Endothelial cell of hepatic sinusoid (primary cell): ENCODE results near the gene RSPH10B.
"Not testable (repeated sequence)": the region's sequence is repeated elsewhere in the genome, so short reads cannot be mapped to it uniquely, and the experiment has no call there.

Experiments used
- in situ Hi-C: cut with HindIII; loops from 2 replicates; pipeline ENCODE4 v1.10.0; 2017; ENCODE audit warnings: low sequenced_read_pairs

RSPH10B gene

GRCh38 chr7:5970347-5970911, at the start of gene RSPH10B:
Gene RSPH10B (minus strand): TSS chr7:5970689. CDS start chr7:5967116, 3,573 bp downstream.
- in situ Hi-C loops = not testable (repeated sequence)

DNA sequence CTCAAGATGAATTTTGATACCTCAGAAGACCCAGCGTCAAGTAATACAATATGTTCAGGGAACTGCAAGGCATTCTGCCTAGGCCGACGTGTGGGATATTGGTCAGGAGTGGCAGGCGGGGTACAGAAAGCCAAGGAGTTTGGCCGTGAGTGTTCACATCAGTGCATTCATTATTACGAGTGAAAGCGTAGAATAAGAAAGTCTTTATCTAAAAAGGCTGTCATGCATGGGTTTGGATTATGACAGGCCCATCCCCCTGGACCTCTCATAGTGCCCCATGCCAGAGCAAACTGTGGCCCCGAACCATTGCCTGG, 46.1 kb upstream of the RSPH10B start:
- in situ Hi-C loops = no loop called here

DNA sequence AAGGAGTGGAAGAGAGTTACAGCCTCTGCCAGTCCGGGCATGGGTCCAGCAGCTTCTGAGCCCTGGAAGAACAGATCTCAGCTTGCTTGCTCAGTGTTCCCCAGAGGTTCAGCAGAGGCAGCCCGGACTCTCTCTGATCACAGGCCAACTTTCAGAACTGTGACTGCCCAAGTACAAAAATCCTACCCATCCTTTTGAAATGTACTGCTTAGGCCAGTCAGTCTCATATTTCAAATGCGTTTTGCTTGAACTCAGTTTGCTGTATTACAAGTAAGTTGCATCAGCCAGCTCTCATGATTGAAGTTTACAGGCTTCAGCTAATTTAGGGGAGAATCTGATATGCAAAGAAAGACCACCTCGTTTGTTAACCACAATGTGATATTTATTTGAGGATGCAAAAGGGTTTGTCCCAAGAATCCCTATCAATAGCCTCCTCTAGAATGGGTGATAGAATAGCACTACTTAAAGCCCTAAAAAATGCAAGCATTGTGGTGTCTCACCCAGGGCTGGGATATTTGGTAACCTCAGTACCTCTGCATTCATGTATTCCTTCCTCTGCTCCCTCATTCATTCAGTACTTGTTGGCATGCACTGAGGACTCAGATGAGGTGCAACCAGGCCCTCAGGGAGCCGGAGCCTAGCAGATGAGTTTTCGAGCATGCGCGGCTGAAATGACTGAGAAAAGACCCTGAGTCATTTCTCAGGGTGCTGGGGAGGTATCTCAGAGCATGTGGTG, 45.6 kb upstream of the RSPH10B start:
- in situ Hi-C loops = no loop called here

- in situ Hi-C loops = no loop called here
Observed at GRCh38 chr7:6012355-6013104, 42.0 kb upstream of the RSPH10B start.

DNA sequence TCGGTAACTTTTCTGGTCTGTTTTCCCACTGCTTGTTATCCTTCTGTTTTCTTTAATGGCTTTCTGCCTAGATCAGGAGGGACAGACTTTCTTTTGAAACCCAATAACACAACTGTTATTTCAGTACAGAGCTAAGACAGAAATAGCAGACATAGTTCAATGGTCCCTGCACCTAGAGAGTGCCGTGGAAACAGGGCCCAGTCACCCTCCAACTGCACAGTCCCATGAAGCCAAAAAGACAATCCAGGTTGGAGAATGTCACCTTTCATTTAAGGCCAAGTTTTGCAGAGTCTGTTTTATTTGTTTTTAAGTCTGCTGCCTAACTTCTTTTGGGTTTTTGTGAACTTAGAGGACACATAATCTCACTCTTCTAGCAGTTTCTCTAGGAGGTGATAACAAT, 41.1 kb upstream of the RSPH10B start:
- in situ Hi-C loops = no loop called here

DNA sequence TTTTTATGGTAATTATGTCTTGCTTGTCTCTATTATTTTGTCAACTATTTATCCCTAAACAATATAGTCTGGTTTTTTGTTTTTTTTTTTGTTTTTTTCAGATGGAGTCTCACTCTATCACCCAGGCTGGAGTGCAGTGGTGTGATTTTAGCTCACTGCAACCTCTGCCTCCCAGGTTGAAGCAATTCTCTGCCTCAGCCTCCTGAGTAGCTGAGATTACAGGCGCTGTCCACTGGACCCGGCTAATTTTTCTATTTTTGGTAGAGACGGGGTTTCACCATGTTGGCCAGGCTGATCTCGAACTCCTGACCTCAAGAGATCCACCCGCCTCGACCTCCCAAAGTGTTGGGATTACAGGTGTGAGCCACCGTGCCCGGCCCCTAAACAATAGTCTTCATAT, 39.9 kb upstream of the RSPH10B start:
- in situ Hi-C loops = not testable (repeated sequence)

- in situ Hi-C loops = no loop called here
Observed at GRCh38 chr7:6008668-6009611, 38.5 kb upstream of the RSPH10B start, which contains the start of the genes AIMP2 and PMS2. Gene AIMP2 (plus strand): TSS chr7:6009272. CDS start chr7:6009364, 92 bp downstream. Gene PMS2 (minus strand): TSS chr7:6009049. CDS start chr7:6009019, 30 bp downstream.

- in situ Hi-C loops = not testable (repeated sequence)
Observed at GRCh38 chr7:6007835-6008590, 37.5 kb upstream of the RSPH10B start.

DNA sequence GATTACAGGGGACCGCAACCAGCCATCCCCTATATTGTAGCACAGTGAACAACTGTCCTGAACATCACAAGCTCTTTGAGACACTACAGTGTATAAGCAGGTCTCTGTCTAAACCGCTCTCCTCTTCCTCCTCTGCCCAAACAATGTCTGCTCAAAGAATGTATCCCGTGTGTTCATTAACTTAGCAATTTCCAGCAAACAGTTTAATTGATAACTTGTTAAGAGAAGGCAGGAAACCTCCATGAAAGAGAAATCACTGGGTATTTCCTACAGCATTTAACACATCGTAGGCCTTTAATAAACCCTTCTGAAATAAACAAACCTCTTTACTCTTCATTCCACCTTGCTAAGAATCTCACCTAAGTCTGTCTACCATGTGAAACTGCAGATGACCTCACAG, 36.9 kb upstream of the RSPH10B start:
- in situ Hi-C loops = no loop called here

DNA sequence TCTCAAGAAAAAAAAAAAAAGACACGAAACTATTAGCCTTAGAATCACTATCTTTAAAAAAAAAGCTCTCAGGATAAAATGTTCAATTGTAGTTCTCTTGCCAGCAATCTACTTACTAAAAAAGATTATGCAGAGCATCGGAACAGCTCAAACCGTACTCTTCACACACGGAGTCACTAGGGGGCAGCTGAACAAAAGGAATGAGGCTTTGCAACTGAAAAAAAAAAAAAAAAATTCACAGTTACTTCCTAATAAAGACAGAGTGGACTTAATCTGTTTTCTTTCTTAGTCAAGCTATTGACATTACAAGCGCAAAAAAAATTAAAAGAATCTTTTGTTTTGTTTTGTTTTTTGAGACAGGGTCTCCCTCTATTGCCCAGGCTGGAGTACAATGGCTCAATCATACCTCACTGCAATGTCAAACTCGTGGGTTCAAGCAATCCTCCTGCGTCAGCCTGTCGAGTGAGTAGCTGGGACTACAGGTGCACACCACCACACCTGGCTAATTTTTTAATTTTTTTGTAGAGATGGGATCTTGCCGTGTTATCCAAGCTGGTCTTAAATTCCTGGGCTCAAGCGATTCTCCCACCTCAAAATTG, 26.8 kb upstream of the RSPH10B start:
- in situ Hi-C loops = no loop called here

DNA sequence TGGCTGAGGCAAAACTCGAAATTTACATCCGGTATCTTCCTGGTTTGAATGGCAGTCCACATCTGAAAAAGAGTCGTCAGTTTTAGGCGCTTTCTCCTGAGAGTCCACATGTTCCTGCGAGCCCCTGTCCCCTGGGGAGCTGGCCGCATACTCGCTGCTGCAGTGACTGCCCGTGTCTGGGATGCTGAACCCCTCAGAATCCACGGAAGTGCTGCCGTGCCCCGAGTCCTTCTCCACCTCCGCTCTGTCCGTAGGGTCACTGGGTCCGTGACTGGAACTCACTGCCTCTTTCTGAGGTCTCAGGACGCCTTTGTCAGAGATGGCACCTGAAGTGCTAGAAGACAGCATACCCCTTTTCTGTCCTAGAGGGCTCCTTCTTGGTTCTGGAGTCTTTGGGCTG, 16.6 kb upstream of the RSPH10B start:
- in situ Hi-C loops = not testable (repeated sequence)

DNA sequence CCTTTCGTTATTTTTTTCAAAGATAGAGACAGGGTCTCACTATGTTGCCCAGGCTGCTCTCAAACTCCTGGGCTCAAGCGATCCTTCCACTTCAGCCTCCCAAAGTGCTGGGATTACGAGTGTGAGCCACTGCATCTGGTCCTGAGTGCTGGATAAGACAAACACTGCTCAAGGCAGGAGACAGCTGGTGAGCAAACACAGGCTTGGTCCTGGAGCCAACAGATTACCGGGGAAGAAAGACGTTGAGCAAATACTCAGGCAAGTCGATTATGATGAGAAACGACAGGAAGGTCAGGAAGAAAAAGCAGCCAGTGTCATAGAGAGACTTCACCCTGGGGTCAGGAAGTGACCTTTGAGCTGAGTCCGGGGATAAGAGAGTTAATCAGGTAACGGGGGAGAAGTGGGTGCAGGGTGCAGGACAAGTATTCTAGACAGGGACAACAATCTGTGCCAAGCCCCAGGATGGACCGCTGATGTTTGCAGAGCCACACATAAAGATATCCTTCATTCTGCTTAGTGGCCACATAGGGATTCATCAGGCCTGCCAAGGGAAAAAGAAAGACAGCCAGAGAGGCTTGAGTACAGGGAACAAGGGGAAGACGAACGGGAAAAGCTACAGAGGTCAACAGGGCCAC, 9.3 kb upstream of the RSPH10B start:
- in situ Hi-C loops = not testable (repeated sequence)

GRCh38 chr7:5973580-5973979, 3.1 kb upstream of the RSPH10B start:
- in situ Hi-C loops = not testable (repeated sequence)

DNA sequence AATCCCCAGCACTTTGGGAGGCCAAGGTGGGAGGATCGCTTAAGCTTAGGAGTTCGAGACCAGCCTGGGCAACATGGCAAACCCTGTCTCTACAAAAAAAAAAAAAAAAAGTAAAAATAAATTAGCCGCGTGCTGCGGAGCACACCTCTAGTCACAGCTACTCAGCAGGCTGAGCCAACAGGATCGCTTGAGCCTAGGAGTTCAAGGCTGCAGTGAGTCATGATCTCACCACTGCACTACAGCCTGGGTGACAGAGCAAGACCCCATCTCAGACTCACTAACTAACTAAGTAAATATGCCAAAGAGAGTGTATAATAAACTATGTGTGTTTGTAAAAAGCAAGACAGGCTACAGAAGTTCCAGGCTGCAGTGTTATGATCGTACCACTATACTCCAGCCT, 6.7 kb downstream of the RSPH10B start:
- in situ Hi-C loops = not testable (repeated sequence)

DNA sequence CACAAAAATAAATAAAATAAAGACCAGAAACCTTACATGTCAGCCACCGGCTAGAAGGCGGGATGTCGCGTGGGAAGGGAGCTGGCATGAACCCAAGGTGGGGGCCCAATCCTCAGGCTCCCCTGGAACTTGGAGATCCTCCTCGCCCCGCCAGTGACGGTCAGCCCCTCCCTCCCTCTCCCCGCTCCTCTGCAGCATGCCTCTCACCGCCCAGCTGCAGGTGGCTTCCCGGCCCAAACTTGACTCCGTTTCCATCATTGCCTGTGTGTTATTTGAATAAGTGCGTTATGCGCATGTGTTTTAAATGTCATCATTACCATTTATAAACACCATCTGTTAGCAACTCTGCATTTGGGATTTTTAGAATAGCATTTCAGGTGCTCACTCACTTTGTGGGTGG, 7.3 kb downstream of the RSPH10B start:
- in situ Hi-C loops = not testable (repeated sequence)

DNA sequence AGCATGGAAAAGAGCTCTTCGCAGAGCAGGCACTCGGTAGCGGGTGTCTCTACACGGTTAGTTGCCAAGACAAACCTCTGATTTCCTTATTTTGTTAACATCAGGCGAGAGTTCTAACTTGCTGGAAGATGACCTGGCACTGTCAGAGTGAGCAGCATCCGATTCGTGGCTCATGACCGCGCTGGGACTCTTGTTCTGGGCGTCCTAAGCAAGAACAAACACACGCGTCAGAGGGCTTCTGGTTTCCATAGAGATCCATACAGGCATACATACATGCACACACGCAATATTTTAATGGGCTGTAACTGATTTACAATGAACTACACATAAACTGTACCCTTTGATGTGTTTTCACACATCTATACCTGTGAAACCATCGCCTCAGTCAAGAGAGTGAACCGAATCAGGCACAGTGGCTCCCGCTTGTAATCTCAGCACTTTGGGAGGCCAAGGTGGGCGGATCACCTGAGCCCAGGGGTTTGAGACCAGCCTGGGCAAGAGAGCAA, 35.5 kb downstream of the RSPH10B start:
- in situ Hi-C loops = not testable (repeated sequence)

DNA sequence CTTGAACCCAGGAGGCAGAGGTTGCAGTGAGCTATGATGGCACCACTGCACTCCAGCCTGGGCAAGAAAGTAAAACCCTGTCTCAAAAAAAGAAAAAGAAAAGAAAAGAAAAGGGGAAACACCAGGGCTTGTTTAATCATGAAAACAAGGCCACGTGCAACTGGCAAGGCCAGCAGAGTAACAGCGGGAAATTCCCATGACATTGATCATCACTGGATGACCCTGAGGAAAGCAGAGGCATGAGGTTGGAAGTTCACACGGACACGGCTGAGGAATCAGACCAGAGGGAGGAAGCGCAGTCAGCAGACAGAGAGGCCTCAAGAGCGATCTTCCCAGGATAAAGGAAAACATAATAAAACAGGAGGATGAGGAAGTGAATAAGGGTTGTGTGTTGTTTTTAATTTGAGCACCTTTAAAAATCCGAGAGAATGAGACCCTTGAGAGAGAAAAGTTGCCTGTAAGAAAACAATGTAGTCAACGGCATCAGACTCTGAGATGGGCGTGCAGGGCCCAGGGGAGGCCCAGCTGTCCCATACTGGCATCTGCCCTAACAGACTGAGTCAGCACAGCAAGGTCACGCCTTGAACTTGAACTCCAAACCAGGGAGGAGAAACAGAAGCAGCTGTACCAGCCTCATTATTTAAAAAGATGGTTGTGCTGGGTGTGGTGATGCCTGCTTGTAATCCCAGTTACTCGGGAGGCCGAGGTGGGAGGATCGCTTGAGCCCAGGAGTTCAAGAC, 38.4 kb downstream of the RSPH10B start:
- in situ Hi-C loops = not testable (repeated sequence)

DNA sequence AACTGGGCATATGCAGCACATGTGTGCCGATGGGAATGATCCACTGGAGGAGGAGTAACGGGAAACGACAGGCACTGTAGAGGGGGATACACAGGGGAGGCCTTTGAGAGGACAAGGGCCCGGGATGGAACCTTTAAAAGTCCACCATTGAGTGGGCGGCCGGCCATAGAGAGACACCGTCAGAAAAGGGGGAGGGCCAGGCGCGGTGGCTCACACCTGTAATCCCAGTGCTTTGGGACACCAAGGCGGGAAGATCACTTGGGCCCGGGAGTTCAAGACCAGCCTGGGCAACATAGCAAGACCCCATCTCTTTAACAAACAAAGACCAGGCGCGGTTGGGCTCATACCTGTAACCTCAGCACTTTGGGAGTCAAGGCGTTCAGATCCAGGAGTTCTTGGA, 39.2 kb downstream of the RSPH10B start:
- in situ Hi-C loops = not testable (repeated sequence)
